GM12892 (cell line): ENCODE results near the gene COX10.

ENCODE experiments used
- DNase-seq: peaks from one replicate; pipeline ENCODE4 v3.0.0; 2011; ENCODE audit not compliant: insufficient read length
- FAIRE-seq: peaks from 2 replicates; lab custom pipeline; 2011; peaks lifted over from hg19 to GRCh38; lab: Jason Lieb, UNC
- POLR2A ChIP-seq: IDR thresholded peaks from 2 replicates; pipeline ENCODE4 v1.6.1; 2011; ENCODE audit warnings: low read depth, low read length, control low read depth
- POLR2AphosphoS5 ChIP-seq: IDR thresholded peaks from 2 replicates; pipeline ENCODE4 v1.6.1; 2011; ENCODE audit warnings: low read depth, low read length, control low read depth
- TAF1 ChIP-seq: IDR thresholded peaks from 2 replicates; pipeline ENCODE4 v1.6.1; 2011; ENCODE audit warnings: low read depth, mild to moderate bottlenecking, control low read depth, low read length, borderline replicate concordance

Gene COX10

GRCh38 chr17:14196377-14196997 lies 127.2 kb downstream of the COX10 start:
- no peak for TF ChIP-seq POLR2A
- no peak for TF ChIP-seq POLR2AphosphoS5
- TF ChIP-seq TAF1 = no peak
- peak; percentile 71 for FAIRE-seq
- DNase-seq = no peak

- DNase-seq (no peak), FAIRE-seq (no peak)
- no peak for TF ChIP-seq POLR2A
- TF ChIP-seq POLR2AphosphoS5 = no peak
- TF ChIP-seq TAF1 = no peak
Measured at GRCh38 chr17:14197057-14197456, 127.8 kb downstream of the COX10 start.

DNA sequence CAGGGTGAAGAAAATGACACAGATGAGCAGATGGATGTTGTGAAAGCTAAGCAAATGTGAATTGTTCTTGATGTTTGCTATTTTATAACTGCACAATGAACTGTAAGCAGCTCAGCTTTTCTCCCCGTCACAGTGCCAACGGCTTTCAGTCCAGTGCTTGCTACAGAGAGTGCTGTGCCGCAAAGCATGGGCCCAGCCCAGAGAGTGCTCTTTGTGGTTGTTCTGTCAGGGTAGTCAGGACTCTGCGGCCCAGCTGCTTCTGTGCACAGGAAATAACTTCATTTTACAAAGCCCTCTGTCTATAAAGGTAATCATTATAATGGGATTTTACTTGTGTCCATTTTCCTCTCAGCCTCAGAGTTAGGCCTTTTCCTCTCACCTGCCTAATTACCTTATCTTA lies 128.3 kb downstream of the COX10 start:
- FAIRE-seq (no peak), DNase-seq (no peak)
- TF ChIP-seq TAF1 = no peak
- TF ChIP-seq POLR2AphosphoS5 = no peak
- TF ChIP-seq POLR2A = no peak

DNA sequence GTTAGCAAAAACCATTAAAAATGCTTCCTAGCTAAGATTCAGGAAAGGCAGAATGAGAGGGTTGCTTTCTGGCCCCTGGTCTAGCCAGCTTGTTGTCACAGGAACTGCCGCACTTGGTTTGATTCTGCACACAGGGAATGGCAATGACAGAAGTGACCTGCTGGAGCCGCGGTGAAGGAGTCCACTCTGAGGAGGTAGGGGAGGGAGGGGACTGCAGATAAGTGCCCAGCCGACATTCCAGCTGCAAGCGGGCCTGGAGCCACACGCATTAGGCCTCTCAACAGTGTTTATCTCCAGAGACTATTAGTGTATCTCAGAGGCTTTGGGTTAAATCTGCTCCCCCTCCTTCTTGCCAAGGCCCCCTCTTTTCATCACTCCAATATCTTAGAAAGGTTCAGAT lies 128.7 kb downstream of the COX10 start:
- no peak for TF ChIP-seq POLR2A
- TF ChIP-seq TAF1 = no peak
- no peak for TF ChIP-seq POLR2AphosphoS5
- FAIRE-seq (no peak), DNase-seq (no peak)

GRCh38 chr17:14198575-14198974 lies 129.3 kb downstream of the COX10 start:
- no peak for FAIRE-seq
- TF ChIP-seq POLR2AphosphoS5 (no peak), TAF1 (no peak), POLR2A (no peak)
- DNase-seq = no peak

DNA sequence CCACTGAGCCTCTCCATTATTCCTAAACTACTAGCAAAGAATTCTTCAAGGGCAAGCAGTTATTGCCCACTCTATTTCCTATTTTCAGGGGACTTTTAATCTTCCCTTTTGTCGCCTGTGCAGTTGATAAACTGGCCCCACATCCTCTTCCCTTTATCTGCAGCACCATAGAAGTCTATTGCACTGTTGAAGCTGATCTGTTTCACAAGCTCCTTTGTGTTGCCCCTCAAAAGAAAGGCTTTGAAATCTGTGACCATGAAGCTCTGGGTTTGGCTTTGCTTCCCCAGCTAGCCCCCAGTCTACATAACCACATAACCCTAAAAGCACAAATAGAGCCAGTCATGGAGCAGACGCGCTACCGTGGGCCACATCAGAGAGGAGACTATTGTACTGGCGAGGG lies 130.3 kb downstream of the COX10 start:
- no peak for FAIRE-seq
- TF ChIP-seq TAF1 (no peak), POLR2A (no peak), POLR2AphosphoS5 (no peak)

GRCh38 chr17:14200354-14200753 lies 131.1 kb downstream of the COX10 start:
- DNase-seq (no peak), FAIRE-seq (no peak)
- TF ChIP-seq POLR2AphosphoS5 = no peak
- TF ChIP-seq POLR2A = no peak
- no peak for TF ChIP-seq TAF1

More for the DNA sequence above, 130.3 kb downstream of the COX10 start:
- no peak for DNase-seq

DNA sequence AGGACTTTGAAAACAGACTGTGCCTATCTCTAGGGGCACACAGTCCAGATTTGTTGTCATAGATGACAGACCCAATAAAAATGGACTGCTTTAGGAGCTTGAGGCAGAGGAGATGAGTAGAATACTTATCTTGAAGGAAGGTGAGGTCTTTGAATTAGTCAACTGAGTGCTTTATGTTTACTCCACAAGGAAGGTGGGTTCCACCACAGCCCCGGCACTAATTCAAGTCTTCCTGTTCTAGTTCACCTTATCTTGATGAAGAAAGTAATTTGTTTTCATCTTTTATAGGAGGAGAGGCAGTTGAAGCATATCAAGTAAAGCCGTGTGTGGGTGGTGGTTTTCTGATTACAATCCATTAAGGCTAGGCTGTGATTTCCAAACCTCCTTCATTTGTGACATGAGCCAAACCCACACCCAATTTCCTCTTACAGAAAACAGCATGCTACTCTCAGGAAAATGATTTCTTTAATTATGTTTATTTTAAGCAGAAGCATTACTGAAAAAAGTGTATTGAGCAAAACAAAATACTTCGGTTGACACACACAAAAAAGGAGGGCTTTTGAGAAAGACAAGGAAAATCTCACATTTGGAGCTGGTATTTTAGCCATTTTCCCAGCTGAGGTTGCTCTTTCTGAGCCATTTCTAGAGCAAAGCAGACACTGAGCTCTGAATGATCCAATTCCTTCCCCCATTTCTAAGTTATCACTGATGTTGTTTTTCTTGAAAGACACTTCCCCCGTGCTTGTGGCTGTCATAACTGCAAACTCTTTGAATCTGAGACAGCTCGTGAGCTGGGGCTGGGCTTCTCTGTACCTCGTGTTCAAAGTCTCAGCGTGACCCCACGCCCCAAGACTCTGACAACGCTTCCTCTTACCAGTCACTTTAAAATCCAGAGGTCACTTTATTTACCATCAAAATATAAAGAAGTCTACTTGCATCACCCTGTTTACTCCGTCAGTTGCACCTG lies 132.0 kb downstream of the COX10 start:
- FAIRE-seq = no peak
- no peak for DNase-seq
- TF ChIP-seq TAF1 (no peak), POLR2A (no peak), POLR2AphosphoS5 (no peak)

DNA sequence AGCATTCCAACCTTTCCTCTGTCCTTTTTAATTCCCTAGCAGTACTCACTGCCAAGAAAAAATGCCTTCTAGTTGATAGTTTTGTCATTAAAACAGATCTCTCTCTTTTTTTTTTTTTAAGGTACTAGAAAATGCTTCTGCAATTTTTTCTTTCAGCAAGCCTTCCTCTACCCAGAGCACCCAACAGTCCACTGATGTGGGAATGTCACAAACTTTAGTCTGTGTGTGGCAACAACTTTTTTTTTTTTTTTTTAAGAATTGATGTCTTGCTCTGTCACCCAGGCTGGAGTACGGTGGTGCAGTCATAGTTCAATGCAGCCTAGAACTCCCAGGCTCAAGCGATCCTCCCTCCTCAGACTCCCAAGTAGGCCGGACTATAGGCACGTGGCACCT lies 132.7 kb downstream of the COX10 start:
- DNase-seq (no peak), FAIRE-seq (no peak)
- TF ChIP-seq TAF1 (no peak), POLR2AphosphoS5 (no peak), POLR2A (no peak)

DNA sequence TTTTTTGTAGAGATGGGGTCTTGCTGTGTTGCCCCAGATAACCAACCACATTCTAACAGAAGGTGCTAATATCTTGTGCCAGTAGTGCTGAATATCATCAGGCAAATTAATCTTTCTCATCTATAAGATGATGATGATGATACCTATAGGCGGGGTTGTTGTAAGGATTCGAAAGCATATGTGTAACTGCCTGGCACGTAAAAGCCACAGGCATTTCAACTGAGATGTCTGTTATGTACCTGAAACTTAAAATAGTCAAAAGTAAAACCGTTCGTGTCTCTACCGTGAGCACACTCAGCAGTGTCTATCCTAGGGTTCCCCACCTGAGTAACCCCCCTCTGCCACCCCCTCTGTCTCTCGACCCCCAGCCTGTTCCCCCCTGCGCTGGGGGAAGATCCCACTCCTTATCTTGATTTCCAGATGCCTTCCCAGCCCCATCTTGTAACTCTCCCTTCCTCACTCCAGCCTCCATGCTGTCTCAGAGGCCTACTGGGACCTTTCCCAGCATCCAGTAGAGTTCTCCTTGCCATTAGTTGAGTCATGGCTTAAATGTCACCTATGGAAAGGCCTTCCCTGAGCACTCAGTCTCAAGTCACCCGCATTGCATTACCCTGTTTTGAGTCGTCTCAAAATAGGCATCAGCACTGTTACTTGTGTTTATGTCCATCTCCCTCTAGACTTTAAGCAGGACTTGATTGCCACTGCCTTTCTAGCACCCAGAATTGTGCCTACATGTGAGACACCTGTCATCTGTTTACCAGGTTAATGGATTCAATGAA lies 133.3 kb downstream of the COX10 start:
- FAIRE-seq (no peak), DNase-seq (no peak)
- TF ChIP-seq TAF1 (no peak), POLR2AphosphoS5 (no peak), POLR2A (no peak)

DNA sequence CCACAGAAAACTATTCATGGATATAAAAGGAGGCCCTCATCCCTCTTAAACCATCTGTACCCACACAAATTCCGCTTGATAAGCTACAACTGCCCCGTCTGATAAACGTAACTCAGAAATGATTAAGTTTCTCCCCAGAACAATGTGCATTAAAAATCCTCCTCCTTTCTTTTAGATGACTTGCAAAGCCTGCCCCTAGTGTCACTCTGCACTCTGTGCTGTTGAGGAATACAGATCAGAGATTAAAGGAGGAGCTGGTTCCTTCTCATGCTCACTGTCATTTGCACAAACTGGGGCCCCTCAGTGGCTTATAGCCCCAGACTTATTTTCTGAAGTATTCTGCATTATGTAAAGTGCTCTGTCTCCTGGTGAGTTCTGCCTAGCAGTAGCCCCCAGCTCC lies 134.1 kb downstream of the COX10 start:
- no peak for DNase-seq

More for the DNA sequence above, 134.1 kb downstream of the COX10 start:
- FAIRE-seq = no peak
- no peak for TF ChIP-seq POLR2A
- TF ChIP-seq POLR2AphosphoS5 = no peak
- TF ChIP-seq TAF1 = no peak
